Endothelial cell of umbilical vein (primary cell): ENCODE measurements around the gene PGAM1. TPM values are rescaled to one million over a fixed set of nuclear protein-coding genes. Genes with fewer than 3 reads are reported as not detected.

Experiments
- BruUV-seq: library from RNA; stranded (reverse); fragments of 400-500 nt; replicated peaks from 2 replicates; lab custom pipeline; 2021; lab: Mats Ljungman, UMichigan
- CTCF ChIA-PET: fragments of 300-600, 350-600 bp; sonication (Branson Sonifier 250); formaldehyde crosslinking; loops from one replicate; lab custom pipeline; 2021; ENCODE audit warnings: antibody characterized with exemption, inconsistent platforms; lab: Charles Lee
- POLR2A ChIA-PET: fragments of 300-600, 350-600 bp; sonication (Branson Sonifier 250); formaldehyde crosslinking; loops from one replicate; lab custom pipeline; 2021; ENCODE audit warnings: antibody characterized with exemption, inconsistent platforms; lab: Charles Lee
- DNase-seq: peaks from one replicate; pipeline ENCODE4 v3.0.0-alpha.2; 2011; ENCODE audit warnings: low read depth, low spot score
- FAIRE-seq: peaks from 2 replicates; lab custom pipeline; 2011; peaks lifted over from hg19 to GRCh38; lab: Jason Lieb, UNC
- H2AFZ ChIP-seq: 2 replicates; pipeline ENCODE4 v1.6.0; 2012; ENCODE audit warnings: low read depth, low read length, control low read depth, inconsistent platforms
- H3K27ac ChIP-seq: 2 replicates; pipeline ENCODE4 v1.5.1; 2011; ENCODE audit warnings: low read depth, mild to moderate bottlenecking, control low read depth, low read length, moderate library complexity; ENCODE audit not compliant: insufficient read depth
- H3K27me3 ChIP-seq, 2 experiments: 2 replicates each; pipeline versions ENCODE4 v1.6.0 to v1.6.1; 2011; ENCODE audit warnings: low read length in 2 of 2, mixed read lengths in 1 of 2; ENCODE audit not compliant: control insufficient read depth in 2 of 2, insufficient read depth in 2 of 2
- H3K36me3 ChIP-seq, 2 experiments: 2 replicates in 1 of 2; 3 replicates in 1 of 2; pipeline ENCODE4 v1.5.1; 2011; ENCODE audit warnings: low read length in 2 of 2, mild to moderate bottlenecking in 1 of 2, moderate library complexity in 1 of 2; ENCODE audit not compliant: control insufficient read depth in 2 of 2, insufficient read depth in 2 of 2; ENCODE audit errors: extremely low read depth in 1 of 2
- H3K4me1 ChIP-seq: 3 replicates; pipeline ENCODE4 v1.5.1; 2011; ENCODE audit warnings: mild to moderate bottlenecking, low read length; ENCODE audit not compliant: control insufficient read depth, insufficient read depth; ENCODE audit errors: extremely low read depth
- H3K4me2 ChIP-seq: 2 replicates; pipeline ENCODE4 v1.6.1; 2011; ENCODE audit warnings: low read length, control low read depth, mixed read lengths; ENCODE audit not compliant: insufficient read depth
- H3K4me3 ChIP-seq, 3 experiments: fragments of 200-600 bp in 1 of 3; sonication (generic), shearing (Covaris generic) in 1 of 3; replicated peaks in 1 of 3; 2 replicates each; pipeline ENCODE4 v1.5.1; 2011 to 2016; ENCODE audit warnings: control low read depth in 3 of 3, low read length in 3 of 3, mild to moderate bottlenecking in 2 of 3, inconsistent platforms in 1 of 3, low read depth in 1 of 3, moderate library complexity in 1 of 3; ENCODE audit not compliant: insufficient read depth in 1 of 3
- H3K79me2 ChIP-seq: 2 replicates; pipeline ENCODE4 v1.6.0; 2012; ENCODE audit warnings: low read length, inconsistent platforms; ENCODE audit not compliant: control insufficient read depth, insufficient read depth
- H3K9ac ChIP-seq: replicated peaks from 2 replicates; pipeline ENCODE3; 2011; ENCODE audit warnings: low read length, control low read depth; ENCODE audit not compliant: insufficient read depth; ENCODE audit errors: extremely low read depth
- H3K9me1 ChIP-seq: replicated peaks from 3 replicates; pipeline ENCODE4 v1.6.0; 2011; ENCODE audit warnings: mild to moderate bottlenecking, low read length; ENCODE audit not compliant: control insufficient read depth, insufficient read depth; ENCODE audit errors: extremely low read depth
- H3K9me3 ChIP-seq: replicated peaks from 2 replicates; pipeline ENCODE4 v1.5.1; 2012; ENCODE audit warnings: low read length, inconsistent platforms; ENCODE audit not compliant: control insufficient read depth, insufficient read depth
- H4K20me1 ChIP-seq: replicated peaks from 2 replicates; pipeline ENCODE3; 2011; ENCODE audit warnings: mild to moderate bottlenecking, low read length; ENCODE audit not compliant: control insufficient read depth, insufficient read depth; ENCODE audit errors: extremely low read depth
- EZH2 ChIP-seq: IDR thresholded peaks from 2 replicates; pipeline ENCODE4 v1.6.1; 2012; ENCODE audit warnings: borderline replicate concordance, low read depth, mild to moderate bottlenecking, moderate library complexity, low read length, inconsistent platforms; ENCODE audit not compliant: severe bottlenecking
- FOS ChIP-seq: IDR thresholded peaks from 2 replicates; pipeline ENCODE4 v1.6.1; 2011; ENCODE audit warnings: mild to moderate bottlenecking, low read length, moderate library complexity, borderline replicate concordance; ENCODE audit not compliant: insufficient read depth
- GATA2 ChIP-seq: IDR thresholded peaks from 2 replicates; pipeline ENCODE4 v1.7.0; 2011; ENCODE audit warnings: low read depth, mild to moderate bottlenecking, moderate library complexity, mixed read lengths, low read length; ENCODE audit not compliant: insufficient read length, insufficient read depth
- JUN ChIP-seq: IDR thresholded peaks from 2 replicates; pipeline ENCODE4 v1.6.1; 2011; ENCODE audit warnings: borderline replicate concordance, low read depth; ENCODE audit not compliant: insufficient read length, insufficient read depth
- MAX ChIP-seq: IDR thresholded peaks from 2 replicates; pipeline ENCODE4 v1.6.1; 2011; ENCODE audit not compliant: insufficient read depth, insufficient read length
- MYC ChIP-seq: IDR thresholded peaks from one replicate; pipeline ENCODE4 v1.6.1; 2011; ENCODE audit warnings: mild to moderate bottlenecking, low read depth, low read length
- POLR2A ChIP-seq: IDR thresholded peaks from 2 replicates; pipeline ENCODE4 v1.6.1; 2012; ENCODE audit warnings: low read depth, mild to moderate bottlenecking, control low read depth, low read length
- POLR2AphosphoS5 ChIP-seq: IDR thresholded peaks from 2 replicates; pipeline ENCODE4 v1.6.1; 2012; ENCODE audit warnings: low read depth, mild to moderate bottlenecking, control low read depth, low read length, moderate library complexity; ENCODE audit not compliant: insufficient read depth
- dilution Hi-C: fragments of 300-500 bp; cut with MboI; formaldehyde crosslinking; loops from one replicate; pipeline ENCODE4 v1.15.0; 2019; ENCODE audit warnings: low sequenced_read_pairs; ENCODE audit not compliant: extremely low pct_ligation_motif_present
- intact Hi-C: fragments of 100-400 bp; cut with micrococcal nuclease; formaldehyde crosslinking; loops from one replicate; pipeline ENCODE4 v1.10.0; 2022
- polyA plus RNA-seq, 4 experiments: library from polyadenylated mRNA; depleted of rRNA in 3 of 4; stranded (reverse) in 3 of 4; unstranded in 1 of 4; fragments of >200 nt; gene quantifications; 2 replicates each; pipeline versions ENCODE4 v1.2.1 to v1.2.3, GENCODE V29; 2011 to 2012; ENCODE audit warnings: missing spikeins in 1 of 4
- total RNA-seq: library from RNA; stranded (reverse); gene quantifications from 2 replicates; pipeline ENCODE4 v1.2.3, GENCODE V29; 2021
- TF ChIP-seq, protein P1 (sequence below), 2 donors: IDR thresholded peaks; 1 replicate in 1 of 2; 2 replicates in 1 of 2; pipeline ENCODE4 v1.5.1; 2011; ENCODE audit warnings: low read length in 2 of 2, mild to moderate bottlenecking in 2 of 2, moderate library complexity in 2 of 2, control low read depth in 1 of 2, inconsistent platforms in 1 of 2, low read depth in 1 of 2; ENCODE audit not compliant: insufficient read depth in 1 of 2; ENCODE audit errors: extremely low read depth in 1 of 2

PGAM1 gene
- total and polyA plus RNA-seq, 2 donors (not counting 3 experiments of a cell fraction or from before 2014, with no cell fraction given): 375 TPM

DNA sequence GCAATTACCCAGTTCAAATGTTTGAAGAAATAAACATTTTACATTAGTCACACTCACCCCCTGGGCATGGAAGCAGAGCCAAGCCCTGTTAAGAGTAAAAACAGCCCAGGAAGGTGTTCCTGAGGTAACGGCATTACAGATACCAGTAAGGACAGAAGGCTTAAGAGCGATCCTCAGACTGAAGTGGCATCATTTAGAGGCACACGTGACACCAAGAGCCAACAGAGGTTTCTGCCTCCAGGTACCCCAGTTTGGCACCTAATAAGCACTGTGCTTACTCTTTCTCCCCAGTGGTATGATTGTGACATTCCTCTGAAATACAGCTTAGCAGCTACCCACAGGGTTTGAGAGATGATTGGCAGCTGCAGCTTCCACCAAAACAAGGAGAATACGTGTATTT is 55.1 kb downstream of the PGAM1 start:
- H3K27ac ChIP-seq: no peak overlapping the region
- no peaks in the 10 kb centered on the region for H3K4me1 ChIP-seq
- H3K4me3 ChIP-seq: no peak overlapping the region
- no peaks in the 10 kb centered on the region for H3K9me1 ChIP-seq
- CTCF ChIA-PET: interaction anchor here (1.0 kb wide), 1 partner anchor 115 kb away, joined by 3 read pairs; no protein-coding TSS in a partner anchor
- no peaks in the 10 kb centered on the region for H4K20me1 ChIP-seq
- no peak for FAIRE-seq
- DNase-seq: no peak
- POLR2A ChIA-PET: no interaction called here
- TF ChIP-seq MAX (no peak), GATA2 (no peak), FOS (no peak), EZH2 (no peak), JUN (no peak), POLR2A (no peak)
- H2AFZ ChIP-seq: no peak overlapping the region
- intact Hi-C loops: no loop called here
- H3K9ac ChIP-seq: no peak overlapping the region
- dilution Hi-C loops: no loop called here
- peaks cover 22% of the 10 kb centered on the region for H3K79me2 ChIP-seq
- H3K36me3 ChIP-seq: peaks cover 16 to 27% of the 10 kb centered on the region in 2 experiments
- no peaks in the 10 kb centered on the region for H3K9me3 ChIP-seq
- H3K4me2 ChIP-seq: no peak overlapping the region
- BruUV-seq: no TSS peak
- H3K27me3 ChIP-seq: no peaks in the 10 kb centered on the region

DNA sequence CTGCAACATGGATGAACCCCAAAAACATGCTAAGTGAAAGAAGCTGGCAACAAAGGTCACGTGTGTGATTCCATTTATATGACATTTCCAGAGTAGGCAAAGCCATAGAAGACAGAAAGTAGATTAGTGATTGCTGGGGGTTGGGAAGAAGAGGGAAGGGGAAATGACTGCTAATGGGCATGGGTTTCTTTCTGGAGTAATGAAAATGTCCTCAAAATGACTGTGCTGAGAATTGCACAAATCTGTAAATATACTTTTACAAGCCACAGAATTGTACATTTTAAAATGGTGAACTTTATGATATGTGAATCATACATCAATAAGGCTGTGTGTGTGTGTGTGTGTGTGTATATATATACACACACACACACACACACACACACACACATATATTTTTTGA is 56.4 kb downstream of the PGAM1 start:
- ChIA-PET POLR2A (no interaction called here), CTCF (interaction anchor here (0.7 kb wide), 1 partner anchor 52 kb away, joined by 3 read pairs; no protein-coding TSS in a partner anchor)
- Histone ChIP-seq H3K4me3 (no peak overlapping the region), H3K9ac (no peak overlapping the region), H3K9me3 (no peaks in the 10 kb centered on the region), H4K20me1 (no peaks in the 10 kb centered on the region), H3K27ac (no peak overlapping the region), H3K79me2 (peaks cover 32% of the 10 kb centered on the region), H3K4me2 (no peak overlapping the region), H3K36me3 (peaks cover 10 to 16% of the 10 kb centered on the region in 2 experiments), H3K9me1 (no peaks in the 10 kb centered on the region), H2AFZ (no peak overlapping the region), H3K4me1 (no peaks in the 10 kb centered on the region), H3K27me3 (no peaks in the 10 kb centered on the region)
- intact Hi-C loops: no loop called here
- FAIRE-seq (no peak), DNase-seq (no peak)
- dilution Hi-C loops: no loop called here
- TF ChIP-seq GATA2: no peak
- no peak for TF ChIP-seq POLR2A
- no peak for TF ChIP-seq POLR2AphosphoS5
- TF ChIP-seq JUN: no peak
- TF ChIP-seq, protein P1, sequence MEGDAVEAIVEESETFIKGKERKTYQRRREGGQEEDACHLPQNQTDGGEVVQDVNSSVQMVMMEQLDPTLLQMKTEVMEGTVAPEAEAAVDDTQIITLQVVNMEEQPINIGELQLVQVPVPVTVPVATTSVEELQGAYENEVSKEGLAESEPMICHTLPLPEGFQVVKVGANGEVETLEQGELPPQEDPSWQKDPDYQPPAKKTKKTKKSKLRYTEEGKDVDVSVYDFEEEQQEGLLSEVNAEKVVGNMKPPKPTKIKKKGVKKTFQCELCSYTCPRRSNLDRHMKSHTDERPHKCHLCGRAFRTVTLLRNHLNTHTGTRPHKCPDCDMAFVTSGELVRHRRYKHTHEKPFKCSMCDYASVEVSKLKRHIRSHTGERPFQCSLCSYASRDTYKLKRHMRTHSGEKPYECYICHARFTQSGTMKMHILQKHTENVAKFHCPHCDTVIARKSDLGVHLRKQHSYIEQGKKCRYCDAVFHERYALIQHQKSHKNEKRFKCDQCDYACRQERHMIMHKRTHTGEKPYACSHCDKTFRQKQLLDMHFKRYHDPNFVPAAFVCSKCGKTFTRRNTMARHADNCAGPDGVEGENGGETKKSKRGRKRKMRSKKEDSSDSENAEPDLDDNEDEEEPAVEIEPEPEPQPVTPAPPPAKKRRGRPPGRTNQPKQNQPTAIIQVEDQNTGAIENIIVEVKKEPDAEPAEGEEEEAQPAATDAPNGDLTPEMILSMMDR (IDR thresholded peaks at IDR 0.05; ENCODE audit: extremely low read depth in 1 of 2, insufficient read depth in 1 of 2, low read depth in 1 of 2, low read length in 2 of 2): no peak
- TF ChIP-seq MAX: no peak
- no peak for TF ChIP-seq MYC
- no peak for TF ChIP-seq EZH2
- TF ChIP-seq FOS: no peak
- BruUV-seq: no TSS peak
